GM18861 (cell line): ENCODE results near the gene CHD6.
"Not testable (repeated sequence)": the region's sequence is repeated elsewhere in the genome, so short reads cannot be mapped to it uniquely, and the experiment has no call there.

ENCODE experiments used
- ATAC-seq: cut with Tn5 transposase; IDR thresholded peaks from one replicate; pipeline ENCODE4 v1.9.1; 2021; ENCODE audit not compliant: unreplicated experiment

CHD6 gene

DNA sequence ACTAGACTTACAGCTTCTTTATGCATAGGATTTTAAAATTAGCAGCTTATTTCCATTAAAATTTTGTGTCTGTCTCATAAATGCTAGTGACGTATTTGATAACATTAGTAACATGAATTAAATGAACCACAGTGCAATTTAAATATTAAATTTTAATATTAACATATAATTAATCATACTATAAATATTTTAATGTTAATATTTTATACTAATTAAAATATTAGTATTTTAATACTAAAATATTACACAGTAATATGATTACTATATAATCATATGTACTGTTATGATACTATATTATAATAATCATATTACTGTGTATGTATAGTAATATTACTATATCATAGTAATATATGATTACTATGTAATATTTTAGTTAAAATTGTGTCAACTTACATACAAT lies 73.7 kb downstream of the CHD6 start:
- no peak for ATAC-seq

DNA sequence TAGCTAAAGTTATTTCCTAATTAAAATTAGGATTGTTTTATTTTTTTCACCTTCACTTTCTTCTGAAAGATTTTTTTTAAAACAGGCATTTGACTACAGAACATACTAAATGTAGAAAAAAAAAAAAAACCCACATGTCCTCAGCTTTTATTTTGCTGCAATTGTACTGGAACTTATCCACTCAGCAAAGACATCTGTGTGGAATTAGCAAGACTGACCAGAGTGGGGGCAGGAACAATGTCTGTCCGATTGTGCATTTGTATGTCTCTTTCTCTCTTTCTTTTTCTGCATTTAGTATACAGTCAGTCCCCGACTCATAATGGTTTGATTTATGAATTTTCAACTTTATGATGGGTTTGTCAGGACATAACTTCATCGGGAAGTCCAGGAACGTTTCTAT lies 77.3 kb downstream of the CHD6 start:
- no peak for ATAC-seq

DNA sequence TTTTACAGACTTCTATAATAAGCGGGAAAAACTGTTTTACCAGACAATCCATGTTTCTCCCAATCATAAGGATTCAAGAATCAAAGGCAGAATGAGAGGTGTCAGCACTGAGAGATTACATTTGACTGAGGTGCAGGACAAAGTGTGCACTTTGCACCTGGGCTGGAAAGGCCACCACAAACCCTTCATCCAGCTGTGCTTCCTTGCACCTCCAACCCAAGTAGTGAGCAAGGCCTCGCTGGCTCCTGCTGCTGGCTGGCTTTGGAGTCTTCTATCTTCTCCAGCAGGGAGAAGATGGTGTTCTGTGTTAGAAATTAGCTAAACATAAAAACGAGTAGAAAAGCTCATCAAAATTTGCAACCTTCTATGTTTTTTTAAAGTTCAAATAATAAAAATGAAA lies 77.7 kb downstream of the CHD6 start:
- ATAC-seq, result no peak

DNA sequence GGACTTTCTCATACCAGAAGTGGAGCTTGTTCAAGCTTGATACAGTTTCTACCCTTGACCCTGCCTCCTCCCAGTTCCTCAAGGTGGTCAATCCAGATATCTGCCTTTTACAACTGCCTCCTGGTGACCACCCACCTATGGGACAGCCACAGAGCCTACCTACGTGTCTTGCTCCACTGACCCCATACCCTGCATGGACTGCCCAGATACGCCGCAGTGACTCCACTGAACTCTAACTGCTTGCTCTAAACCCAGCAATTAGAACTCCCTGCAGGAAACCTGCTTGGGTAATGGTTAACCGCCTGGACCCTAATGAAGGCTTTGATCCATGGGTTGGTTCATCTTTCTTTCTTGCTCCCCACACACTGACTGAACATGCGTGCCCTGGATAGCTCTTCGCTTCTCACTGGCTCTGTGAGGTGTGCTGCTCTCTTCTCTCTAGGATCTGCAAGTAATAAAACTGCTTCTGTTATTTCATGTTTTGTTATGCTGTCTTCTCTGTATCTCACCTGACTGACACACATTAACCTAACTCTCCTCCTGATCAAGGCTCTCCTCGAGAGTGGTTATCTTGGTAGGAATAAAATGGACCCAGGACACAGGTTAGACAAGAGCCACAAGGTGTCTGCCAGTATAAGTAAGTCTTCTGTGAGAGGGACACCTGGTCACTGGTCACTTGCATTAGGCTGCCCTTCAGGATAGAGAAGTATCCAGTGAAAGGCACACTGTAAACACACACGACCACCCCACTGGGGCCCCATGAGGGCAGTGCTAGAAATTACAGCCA lies 79.2 kb downstream of the CHD6 start:
- no peak for ATAC-seq

DNA sequence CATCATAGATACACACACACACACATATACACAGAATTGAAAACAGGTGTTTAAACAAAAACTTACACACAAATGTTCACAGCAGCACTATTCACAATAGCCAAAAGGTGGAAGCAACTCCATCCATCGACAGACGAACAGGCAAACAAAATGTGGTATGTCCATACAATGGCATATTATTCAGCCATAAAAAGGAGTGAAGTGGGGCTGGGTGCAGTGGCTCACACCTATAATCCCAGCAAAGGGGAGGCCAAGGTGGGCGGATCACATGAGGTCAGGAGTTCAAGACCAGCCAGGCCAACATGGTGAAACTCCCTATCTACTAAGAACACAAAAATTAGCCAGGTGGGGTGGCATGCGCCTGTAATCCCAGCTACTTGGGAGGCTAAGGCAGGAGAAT lies 80.3 kb downstream of the CHD6 start:
- no peak for ATAC-seq

- not testable (repeated sequence) for ATAC-seq
These were observed 82.6 kb downstream of the CHD6 start for GRCh38 chr20:41535551-41535950.

- no peak for ATAC-seq
These were observed 83.3 kb downstream of the CHD6 start for GRCh38 chr20:41534842-41535241.

DNA sequence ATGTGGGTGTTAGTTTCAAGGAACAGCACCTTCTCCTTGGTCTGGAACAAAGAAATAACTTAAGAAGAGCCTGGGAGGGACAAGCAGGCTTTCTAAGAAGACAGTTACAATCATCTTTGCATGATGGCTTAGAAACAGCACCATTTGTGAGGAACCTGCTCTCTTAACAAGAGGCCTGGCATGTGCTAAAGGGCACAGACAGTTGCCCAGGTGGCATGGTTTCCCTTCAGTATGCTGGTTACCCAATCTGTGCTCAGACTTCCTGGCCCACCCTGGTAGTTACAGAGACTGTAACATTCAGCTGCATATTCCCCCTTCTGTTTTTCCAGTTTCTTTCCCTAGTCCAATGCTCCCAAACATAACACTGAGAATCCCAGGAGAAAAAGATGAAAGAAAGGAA lies 84.0 kb downstream of the CHD6 start:
- ATAC-seq, result no peak

DNA sequence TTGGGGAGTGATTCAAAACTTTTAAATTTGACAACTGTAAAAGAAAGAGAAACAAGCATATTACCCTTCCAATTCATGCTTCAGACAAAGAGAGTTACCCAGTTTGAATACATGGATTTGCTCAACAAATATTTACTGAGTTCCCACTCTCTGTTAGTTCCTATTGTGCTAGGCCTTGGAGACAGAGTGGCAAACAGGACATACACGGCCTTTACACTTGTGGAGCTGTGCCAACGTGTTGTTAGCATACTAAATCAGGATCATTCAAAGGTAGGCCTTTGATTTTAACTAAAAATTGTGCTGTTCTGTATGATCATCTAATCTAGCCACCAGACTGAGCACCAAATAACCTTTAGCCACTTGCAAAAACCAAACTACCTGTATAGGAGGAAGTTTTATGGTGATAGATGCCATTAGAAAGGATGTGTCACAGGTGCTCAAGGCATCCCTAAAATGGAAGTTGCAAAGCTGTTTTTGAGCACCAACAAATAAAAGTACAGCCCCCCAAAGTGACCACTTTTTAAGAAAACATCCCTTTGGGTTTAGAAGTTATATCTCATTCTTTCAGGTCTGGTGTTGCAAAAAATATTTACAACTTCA lies 84.5 kb downstream of the CHD6 start:
- no peak for ATAC-seq

GRCh38 chr20:41532935-41533334 lies 85.2 kb downstream of the CHD6 start:
- ATAC-seq, result no peak

GRCh38 chr20:41531518-41532275 lies 86.5 kb downstream of the CHD6 start:
- no peak for ATAC-seq

DNA sequence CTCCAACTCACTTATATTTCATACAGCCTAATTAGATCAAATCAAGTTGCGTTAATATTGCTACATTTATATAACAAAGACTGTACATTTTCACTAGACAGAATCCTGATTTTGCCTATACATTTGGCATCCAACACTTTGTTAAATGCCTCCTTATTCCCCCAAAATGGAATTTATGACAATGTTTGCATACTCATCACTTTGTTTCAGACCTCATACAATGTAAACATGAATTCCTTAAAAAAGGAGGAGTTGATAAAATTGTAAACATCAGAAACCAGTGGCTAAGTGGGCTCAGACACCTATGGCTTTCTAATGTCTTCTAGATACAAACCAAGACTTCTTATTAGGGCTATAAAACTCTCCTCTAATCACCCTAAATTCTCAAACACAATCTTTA lies 87.3 kb downstream of the CHD6 start:
- ATAC-seq, result no peak

DNA sequence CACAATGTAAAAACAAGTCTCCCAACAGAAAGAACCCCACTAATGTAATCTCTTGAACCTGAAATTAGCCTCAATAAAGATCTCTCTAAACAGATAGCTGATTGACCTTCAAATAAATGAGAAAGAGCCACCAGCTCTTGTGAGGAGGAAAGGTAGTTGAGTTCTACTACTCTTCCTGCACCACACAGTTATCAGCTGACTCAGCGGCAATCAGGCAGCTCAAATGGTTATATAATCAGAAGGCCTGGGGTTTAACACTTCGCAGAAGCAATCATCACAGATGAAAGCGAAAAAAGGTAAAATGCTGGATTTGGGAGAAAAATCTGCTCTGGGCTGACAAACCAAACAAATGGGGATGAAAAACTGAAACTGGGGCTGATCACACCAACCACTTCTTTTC lies 91.8 kb downstream of the CHD6 start:
- no peak for ATAC-seq

GRCh38 chr20:41524980-41525613 lies 93.1 kb downstream of the CHD6 start:
- ATAC-seq, result no peak

DNA sequence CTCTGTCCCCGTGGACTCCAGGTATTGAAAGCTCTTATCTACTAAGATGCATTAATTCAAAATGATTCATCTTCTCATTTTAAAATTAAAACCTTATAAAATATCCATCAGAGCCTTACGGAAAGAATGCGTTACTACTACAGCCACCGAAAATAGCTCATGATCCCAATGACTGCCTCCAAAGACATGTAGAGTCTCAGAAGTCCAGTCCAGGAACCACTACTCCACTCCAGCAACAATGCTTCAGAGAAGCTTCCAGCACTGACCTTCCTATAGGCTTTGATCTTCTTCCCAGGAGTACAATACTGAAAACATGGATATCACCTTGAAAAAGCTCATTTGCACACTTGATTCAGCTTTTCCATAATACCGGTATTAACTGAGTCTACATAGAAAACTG lies 94.3 kb downstream of the CHD6 start:
- no peak for ATAC-seq

DNA sequence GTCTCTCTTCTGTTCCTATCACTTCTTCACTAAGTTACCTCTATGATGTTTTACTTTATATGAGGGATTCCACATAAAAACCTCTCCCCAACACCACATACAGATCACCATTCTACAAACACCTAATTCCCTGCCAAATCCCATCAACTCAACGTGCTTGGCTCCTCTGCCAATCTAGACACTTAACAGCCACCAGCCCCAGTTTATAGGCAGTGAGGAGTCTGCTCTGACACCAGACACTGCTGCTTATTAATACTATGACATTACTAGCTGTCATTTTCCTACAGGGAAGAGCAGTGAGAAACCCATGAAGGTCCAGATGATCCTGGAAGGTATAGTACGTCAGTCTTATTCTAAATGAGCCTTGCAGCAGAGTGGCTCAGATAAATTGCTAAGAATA lies 104.3 kb downstream of the CHD6 start:
- ATAC-seq, result no peak

- no peak for ATAC-seq
These were observed 105.6 kb downstream of the CHD6 start for GRCh38 chr20:41512624-41513023.

DNA sequence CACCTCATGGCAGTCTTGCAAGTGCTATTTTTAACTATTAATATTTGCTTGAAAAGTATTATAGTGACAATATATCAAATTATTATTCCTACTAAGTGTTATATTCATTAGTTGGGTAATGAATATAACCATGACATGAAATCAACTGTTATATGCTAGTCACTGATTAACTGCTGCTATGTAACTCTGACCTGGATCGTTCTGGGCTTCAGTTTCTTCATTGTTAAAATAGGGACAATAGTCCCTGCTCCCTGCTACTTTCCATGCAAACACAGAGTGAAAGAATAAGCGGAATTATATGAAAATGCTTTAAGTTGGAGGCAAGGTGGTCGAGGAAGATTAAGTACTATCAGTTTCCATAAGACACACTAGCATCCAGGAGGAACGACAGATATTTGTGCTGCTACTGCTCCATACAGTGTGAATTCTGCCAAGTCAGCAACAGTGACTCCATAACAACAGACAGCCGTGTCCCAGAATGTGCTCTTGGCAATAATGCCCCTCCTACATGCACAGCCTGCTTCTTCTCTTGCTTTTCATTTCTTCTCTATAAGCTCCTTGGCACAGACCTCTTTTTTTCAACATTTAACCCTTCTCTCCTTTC lies 107.2 kb downstream of the CHD6 start:
- no peak for ATAC-seq

DNA sequence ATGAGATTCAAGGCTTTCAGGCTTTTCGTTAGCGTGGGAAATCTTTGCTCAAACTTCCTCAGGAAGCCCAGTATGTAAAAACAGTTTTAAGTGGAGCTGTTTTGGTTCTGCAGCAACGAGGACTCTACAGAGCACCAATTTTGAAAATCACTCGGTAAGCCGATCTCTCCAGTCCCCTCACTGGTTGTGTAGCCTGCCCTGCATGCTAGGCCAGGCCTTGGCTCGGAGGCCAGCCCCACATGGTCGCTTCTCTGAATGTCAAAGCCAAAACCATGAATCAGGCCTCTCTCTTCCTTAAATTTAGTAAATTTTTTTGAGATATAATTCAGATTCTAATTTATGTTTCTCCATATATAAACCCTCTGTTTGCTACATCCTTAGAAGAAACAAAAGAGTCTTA lies 108.0 kb downstream of the CHD6 start:
- no peak for ATAC-seq

DNA sequence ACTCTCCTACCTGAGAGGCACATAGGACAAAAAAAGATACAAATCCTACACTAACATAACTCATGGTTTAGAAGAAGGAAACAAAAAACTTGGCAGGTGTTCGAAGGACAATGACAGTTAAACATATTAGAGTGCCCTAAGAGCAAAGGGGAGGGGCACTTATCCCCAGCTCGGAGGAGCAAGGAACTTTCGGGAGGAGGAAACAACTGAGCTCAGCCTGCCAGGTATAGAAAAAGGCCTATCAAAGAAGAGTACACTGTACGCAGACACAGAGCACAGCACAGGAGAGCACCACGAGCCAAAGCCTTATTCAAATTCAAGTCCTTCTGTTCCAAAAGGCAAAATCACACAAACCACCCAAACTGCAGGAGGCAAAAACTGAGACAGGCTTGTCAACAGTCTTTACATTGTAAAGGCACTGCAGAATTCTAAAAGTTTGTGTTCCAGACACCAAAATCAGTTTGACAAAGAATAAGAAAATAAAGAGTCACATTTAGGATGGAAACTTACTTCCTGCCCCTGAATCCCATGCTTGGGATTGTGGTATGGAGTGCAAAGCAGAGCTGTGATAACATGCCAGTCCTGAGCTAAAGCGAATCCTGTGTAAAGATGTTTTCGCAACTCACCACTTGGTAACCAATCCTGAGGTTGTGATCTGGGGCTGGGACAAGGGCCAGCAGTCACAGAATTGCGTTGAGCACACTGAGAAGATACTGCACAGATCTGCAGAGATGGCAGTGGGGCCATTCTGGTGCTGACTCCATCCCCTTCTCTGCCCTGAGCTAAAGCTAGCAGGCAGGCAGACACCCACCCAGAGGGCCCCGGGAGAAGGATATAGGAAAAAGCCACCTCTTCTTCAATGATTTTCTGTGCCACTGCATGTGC lies 108.6 kb downstream of the CHD6 start:
- ATAC-seq, result no peak
